HepG2 (cell line): ENCODE data around the gene ZNF763. TPM values are rescaled to one million over a fixed set of nuclear protein-coding genes. Genes with fewer than 3 reads are reported as not detected.
A peak's percentile ranks its signal among the peaks of the same experiment; 100 is the strongest.
"Not testable (repeated sequence)": the region's sequence is repeated elsewhere in the genome, so short reads cannot be mapped to it uniquely, and the experiment has no call there.

ENCODE experiments used
- ATAC-seq: fragments of 200-7000 bp; cut with Tn5 transposase; 3 replicates; pipeline ENCODE4 v1.9.1; 2020; ENCODE audit warnings: mild to moderate bottlenecking, moderate library complexity
- BruUV-seq: library from RNA; stranded (reverse); fragments of 400-500 nt; replicated peaks from 2 replicates; lab custom pipeline; 2021; lab: Mats Ljungman, UMichigan
- CTCF ChIA-PET: fragments of 300-600 bp; formaldehyde crosslinking; extraction: SDS; loops from one replicate; lab custom pipeline; 2021; ENCODE audit warnings: low total read pairs, inconsistent platforms, low intra/inter-chr PET ratio; lab: Yijun Ruan, JAX
- POLR2A ChIA-PET: fragments of 350-600 bp; sonication (Branson Sonifier 250); formaldehyde crosslinking; loops from one replicate; lab custom pipeline; 2020; ENCODE audit warnings: antibody characterized with exemption, inconsistent platforms; lab: Yijun Ruan, JAX
- DNase-seq: peaks from one replicate; pipeline ENCODE4 v3.0.0-alpha.2; 2015; ENCODE audit warnings: low spot score
- FAIRE-seq: peaks from 3 replicates; lab custom pipeline; 2011; peaks lifted over from hg19 to GRCh38; lab: Jason Lieb, UNC
- H2AFZ ChIP-seq: one replicate; pipeline ENCODE4 v1.6.1; 2011; ENCODE audit warnings: low read length, inconsistent platforms
- H3K27ac ChIP-seq: fragments of 300-600 bp; 3 replicates; pipeline ENCODE4 v1.8.0; 2011; ENCODE audit warnings: mixed run types, mild to moderate bottlenecking, mixed read lengths, low read length, inconsistent platforms; ENCODE audit not compliant: insufficient read depth; ENCODE audit errors: extremely low read length
- H3K27me3 ChIP-seq, 2 experiments: fragments of 200-600 bp in 1 of 2; 2 replicates in 1 of 2; 3 replicates in 1 of 2; pipeline versions ENCODE4 v1.6.0 to v1.8.0; 2011; ENCODE audit warnings: low read length in 2 of 2, mild to moderate bottlenecking in 2 of 2, moderate library complexity in 2 of 2, inconsistent platforms in 1 of 2; ENCODE audit not compliant: insufficient read depth in 2 of 2, control insufficient read depth in 1 of 2
- H3K36me3 ChIP-seq, 2 experiments: fragments of 200-600 bp in 1 of 2; replicated peaks in 1 of 2; 2 replicates in 1 of 2; 3 replicates in 1 of 2; pipeline versions ENCODE4 v1.5.1 to v1.8.0; 2011; ENCODE audit warnings: low read length in 2 of 2, inconsistent platforms in 1 of 2; ENCODE audit not compliant: insufficient read depth in 2 of 2, control insufficient read depth in 1 of 2
- H3K4me1 ChIP-seq: 2 replicates; pipeline ENCODE4 v1.5.1; 2012; ENCODE audit warnings: low read length, inconsistent platforms; ENCODE audit not compliant: insufficient read depth
- H3K4me2 ChIP-seq: 2 replicates; pipeline ENCODE4 v1.6.0; 2011; ENCODE audit warnings: low read depth, low read length, inconsistent platforms
- H3K4me3 ChIP-seq, 3 experiments: fragments of 200-600 bp in 1 of 3; sonication (generic), shearing (Covaris generic) in 1 of 3; replicated peaks in 1 of 3; 2 replicates each; pipeline ENCODE4 v1.5.1; 2011 to 2016; ENCODE audit warnings: low read length in 3 of 3, inconsistent platforms in 2 of 3, low read depth in 2 of 3, mild to moderate bottlenecking in 2 of 3, control low read depth in 1 of 3, mixed read lengths in 1 of 3; ENCODE audit not compliant: insufficient read depth in 1 of 3
- H3K79me2 ChIP-seq: one replicate; pipeline ENCODE4 v1.6.1; 2011; ENCODE audit warnings: low read length, inconsistent platforms; ENCODE audit not compliant: insufficient read depth
- H3K9ac ChIP-seq: 2 replicates; pipeline ENCODE4 v1.6.0; 2011; ENCODE audit warnings: mild to moderate bottlenecking, low read depth, low read length, inconsistent platforms; ENCODE audit not compliant: insufficient read depth
- H3K9me3 ChIP-seq: 2 replicates; pipeline ENCODE4 v1.5.1; 2012; ENCODE audit warnings: mild to moderate bottlenecking, low read length
- H4K20me1 ChIP-seq: 2 replicates; pipeline ENCODE4 v1.6.0; 2011; ENCODE audit warnings: inconsistent platforms, mild to moderate bottlenecking, low read length, moderate library complexity; ENCODE audit not compliant: insufficient read depth
- KLF16 ChIP-seq, 2 experiments: sonication (generic) in 1 of 2; formaldehyde crosslinking in 1 of 2; IDR thresholded peaks; 2 replicates each; pipeline versions ENCODE4 v1.6.1 to v1.8.0; 2016 to 2023; ENCODE audit warnings: missing genetic modification reagents in 2 of 2, missing compliant biosample characterization in 1 of 2
- MIER2 ChIP-seq: IDR thresholded peaks from 2 replicates; pipeline ENCODE4 v1.6.1; 2016; ENCODE audit warnings: missing biosample characterization, missing genetic modification reagents
- PRMT3 ChIP-seq: sonication (generic); formaldehyde crosslinking; IDR thresholded peaks from 2 replicates; pipeline ENCODE4 v1.8.1; 2022; ENCODE audit warnings: low read depth, mild to moderate bottlenecking, moderate library complexity, missing genetic modification reagents, borderline replicate concordance
- RFX1 ChIP-seq: fragments of 450-650 bp; IDR thresholded peaks from 2 replicates; pipeline ENCODE4 v1.6.1; 2017
- ZFP36L1 ChIP-seq: sonication (generic); formaldehyde crosslinking; IDR thresholded peaks from 2 replicates; pipeline ENCODE4 v1.8.0; 2022; ENCODE audit warnings: mild to moderate bottlenecking, missing genetic modification reagents, moderate library complexity
- WGBS: methylation state at CpG from one replicate; pipeline ENCODE4 v1.1.6; 2017; ENCODE audit warnings: low lambda C conversion rate; 5-methylcytosine and 5-hydroxymethylcytosine counted together
- in situ Hi-C: cut with HindIII; loops from 2 replicates; pipeline ENCODE4 v1.10.0; 2017; ENCODE audit warnings: low pct_unique_long_range_greater_than_20kb; ENCODE audit not compliant: extremely low pct_ligation_motif_present
- intact Hi-C: fragments of 100-400 bp; cut with micrococcal nuclease; formaldehyde crosslinking; loops from one replicate; pipeline ENCODE4 v1.10.0; 2022; ENCODE audit not compliant: unreplicated experiment
- polyA plus RNA-seq, 8 experiments: library from polyadenylated mRNA; depleted of rRNA in 3 of 8; stranded (reverse) in 7 of 8; unstranded in 1 of 8; fragments of >200 nt; fragmentation: Illumina TruSeq in 4 of 8; extraction: Trizol in 4 of 8; gene quantifications; 2 replicates each; pipeline versions ENCODE4 v1.2.1 to v1.2.3, GENCODE V29; 2011 to 2016; ENCODE audit warnings: low read depth in 4 of 8, missing spikeins in 1 of 8, mixed read lengths in 1 of 8; ENCODE audit not compliant: insufficient read depth in 1 of 8
- total RNA-seq, 5 experiments: library from RNA; depleted of rRNA; stranded (reverse); fragments of >200 nt; fragmentation: Illumina TruSeq; extraction: Trizol; gene quantifications; 2 replicates each; pipeline ENCODE4 v1.2.3, GENCODE V29; 2016; ENCODE audit warnings: low read depth in 1 of 5
- TF ChIP-seq, protein P1 (sequence below): IDR thresholded peaks from 2 replicates; pipeline ENCODE4 v1.6.1; 2016; ENCODE audit warnings: control low read depth

Gene ZNF763
- total and polyA plus RNA-seq, 2 of the 13 experiments (the other 11 are each of a cell fraction or from before 2014, with no cell fraction given): 0.08 to 0.42 TPM

DNA sequence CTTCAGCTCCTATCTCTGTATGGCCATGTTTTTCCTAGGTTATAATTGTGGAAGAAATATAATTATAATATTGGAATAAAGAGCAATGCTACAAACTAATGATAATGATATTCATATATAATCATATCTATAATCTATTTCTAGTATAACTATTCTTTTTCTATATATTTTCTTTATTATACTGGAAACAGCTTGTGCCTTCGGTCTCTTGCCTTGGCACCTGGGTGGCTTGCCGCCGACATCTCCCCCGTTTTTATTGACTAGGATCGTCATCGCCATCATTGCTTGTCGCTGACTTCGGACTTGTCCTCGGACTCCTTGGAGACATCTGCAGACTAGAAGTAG is 24.2 kb downstream of the ZNF763 start:
- H2AFZ ChIP-seq: no peak overlapping the region
- no peaks in the 10 kb centered on the region for H3K36me3 ChIP-seq
- H3K4me2 ChIP-seq: peak overlapping the region; percentile 89; the same call in 1 of the 2 replicates
- ATAC-seq (no peak), DNase-seq (no peak), FAIRE-seq (no peak)
- WGBS: 20% methylated on average over 9 of the region's 9 CpGs
- TF ChIP-seq MIER2 (CRISPR knock-in tag): no peak
- TF ChIP-seq ZFP36L1 (CRISPR knock-in tag): 0 out of 2 replicates have a peak, but pooled peaks have one; percentile 1
- TF ChIP-seq, protein P1, sequence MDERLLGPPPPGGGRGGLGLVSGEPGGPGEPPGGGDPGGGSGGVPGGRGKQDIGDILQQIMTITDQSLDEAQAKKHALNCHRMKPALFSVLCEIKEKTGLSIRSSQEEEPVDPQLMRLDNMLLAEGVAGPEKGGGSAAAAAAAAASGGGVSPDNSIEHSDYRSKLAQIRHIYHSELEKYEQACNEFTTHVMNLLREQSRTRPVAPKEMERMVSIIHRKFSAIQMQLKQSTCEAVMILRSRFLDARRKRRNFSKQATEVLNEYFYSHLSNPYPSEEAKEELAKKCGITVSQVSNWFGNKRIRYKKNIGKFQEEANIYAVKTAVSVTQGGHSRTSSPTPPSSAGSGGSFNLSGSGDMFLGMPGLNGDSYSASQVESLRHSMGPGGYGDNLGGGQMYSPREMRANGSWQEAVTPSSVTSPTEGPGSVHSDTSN (CRISPR knock-in tag): no peak
- TF ChIP-seq RFX1: no peak
- no peak for TF ChIP-seq PRMT3
- no peak for TF ChIP-seq KLF16 (CRISPR knock-in tag; IDR thresholded peaks at IDR 0.05)
- POLR2A ChIA-PET: interaction anchor here (1.0 to 3.1 kb wide), 8 partner anchors 46 to 192 kb away, joined by 3 to 30 read pairs (median 4); partner anchors contain the start of genes ZNF20, ZNF433, ZNF69 and ZNF700
- H3K9me3 ChIP-seq: no peaks in the 10 kb centered on the region
- no peak overlapping the region for H3K27ac ChIP-seq
- no peaks in the 10 kb centered on the region for H3K79me2 ChIP-seq
- H3K4me1 ChIP-seq: peaks cover 18% of the 10 kb centered on the region; the same call in 1 of the 2 replicates
- peak overlapping the region in 1 of 3 experiments; percentile 72; a peak in 1 of 6 replicates for H3K4me3 ChIP-seq
- H3K9ac ChIP-seq: no peak overlapping the region
- CTCF ChIA-PET: interaction anchor here (1.0 to 3.8 kb wide), 4 partner anchors 25 to 192 kb away, joined by 3 to 50 read pairs (median 24); partner anchors contain the start of gene ZNF763
- no TSS peak for BruUV-seq
- in situ Hi-C loops: loop anchor here (5.0 kb wide), 1 partner anchor 102 kb away; the partner anchor contains the start of gene ZNF69
- no peaks in the 10 kb centered on the region for H4K20me1 ChIP-seq
- peaks cover 0 to 1% of the 10 kb centered on the region in 2 experiments; a peak in 1 of 5 replicates for H3K27me3 ChIP-seq
- intact Hi-C loops: loop anchor here (1.0 kb wide), 1 partner anchor 25 kb away; no protein-coding TSS in a partner anchor

DNA sequence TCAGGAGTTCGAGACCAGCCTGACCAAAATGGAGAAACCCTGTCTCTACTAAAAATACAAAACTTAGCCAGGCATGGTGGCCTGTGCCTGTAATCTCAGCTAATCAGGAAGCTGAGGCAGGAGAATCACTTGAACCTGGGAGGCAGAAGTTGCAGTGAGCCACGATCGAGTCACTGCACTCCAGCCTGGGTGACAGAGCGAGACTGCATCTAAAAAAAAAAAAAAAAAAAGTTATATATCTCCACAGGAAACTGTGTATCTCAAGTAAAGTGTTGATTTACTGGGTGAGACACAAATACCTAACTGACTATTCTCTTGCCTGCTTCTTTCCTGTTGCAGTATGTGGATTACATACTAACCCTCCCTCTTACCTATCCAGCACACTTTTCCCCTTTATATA is 27.1 kb downstream of the ZNF763 start:
- H3K27me3 ChIP-seq, H3K36me3 ChIP-seq, ATAC-seq, H3K79me2 ChIP-seq, DNase-seq, in situ Hi-C loops, H3K9me3 ChIP-seq, FAIRE-seq, H4K20me1 ChIP-seq, H3K27ac ChIP-seq, CTCF ChIA-PET, H3K4me2 ChIP-seq, BruUV-seq, H3K9ac ChIP-seq, H2AFZ ChIP-seq, H3K4me3 ChIP-seq, intact Hi-C loops: not testable (repeated sequence)
- peaks cover 10% of the 10 kb centered on the region; the same call in 1 of the 2 replicates for H3K4me1 ChIP-seq
- WGBS: 52% methylated on average over 4 of the region's 4 CpGs
- POLR2A ChIA-PET: interaction anchor here (0.7 kb wide), 1 partner anchor 9 kb away, joined by 4 read pairs; no protein-coding TSS in a partner anchor
